Measurements from ENCODE around the gene ATXN7.

Gene ATXN7

DNA sequence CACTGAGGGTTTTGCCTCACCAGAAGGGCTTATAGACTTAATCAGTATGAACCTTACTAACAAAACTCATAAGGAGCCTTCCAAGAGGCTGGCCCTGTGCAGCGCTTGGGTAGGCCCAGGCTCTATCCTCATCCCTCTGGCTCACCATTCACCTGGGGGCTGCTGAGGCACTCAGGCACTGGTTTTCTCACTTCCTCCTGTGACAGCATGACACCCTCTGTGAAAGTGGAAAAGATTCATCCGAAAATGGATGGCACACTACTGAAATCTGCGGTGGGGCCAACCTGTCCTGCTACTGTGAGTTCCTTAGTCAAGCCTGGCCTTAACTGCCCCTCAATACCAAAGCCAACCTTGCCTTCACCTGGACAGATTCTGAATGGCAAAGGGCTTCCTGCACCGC, 118.3 kb downstream of the ATXN7 start:
- DNase-seq (ENCODE audit: low read depth in 3 of 3, low spot score in 1 of 3), result no peak

DNA sequence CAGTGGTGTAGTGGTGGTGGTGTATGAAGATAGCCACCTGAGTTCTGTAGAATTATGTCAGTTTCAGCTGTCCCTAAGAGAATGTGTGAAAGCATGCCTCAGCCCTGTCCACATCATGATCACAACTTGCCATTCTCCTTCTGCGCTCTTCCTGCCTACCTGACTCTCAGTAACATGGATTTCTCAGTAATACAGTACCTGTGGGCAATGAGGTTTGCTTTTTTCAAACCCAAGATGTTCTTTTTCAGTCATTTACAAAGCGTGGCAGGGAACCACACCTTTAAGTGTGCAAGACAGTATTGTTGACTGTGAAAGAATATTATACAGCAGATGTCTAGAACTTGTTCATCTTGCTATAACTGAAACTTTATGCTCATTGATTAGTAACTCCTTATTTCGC, 120.7 kb downstream of the ATXN7 start:
- DNase-seq (ENCODE audit: low read depth in 3 of 3, low spot score in 1 of 3), result no peak

DNA sequence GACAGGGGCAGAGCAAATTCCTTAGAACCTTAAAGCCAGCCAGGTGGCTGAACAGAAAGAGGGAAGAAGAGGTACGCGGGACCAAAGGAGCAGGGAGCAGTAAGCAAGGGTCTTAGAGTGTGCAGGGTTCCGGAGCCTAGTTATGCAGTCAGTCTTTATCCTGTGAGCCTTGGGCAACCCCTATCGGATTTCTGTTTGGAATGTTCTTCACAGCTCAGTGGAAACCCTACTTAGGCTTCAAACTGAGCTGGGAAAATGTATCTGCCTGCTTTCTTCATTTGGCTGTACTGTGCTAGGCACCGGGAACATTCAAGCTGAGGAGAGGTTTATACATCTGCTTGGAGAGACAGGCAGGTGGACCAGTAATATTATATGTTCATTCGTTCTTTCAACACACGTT, 122.5 kb downstream of the ATXN7 start:
- no peak for DNase-seq (ENCODE audit: low read depth in 3 of 3, low spot score in 1 of 3)

DNA sequence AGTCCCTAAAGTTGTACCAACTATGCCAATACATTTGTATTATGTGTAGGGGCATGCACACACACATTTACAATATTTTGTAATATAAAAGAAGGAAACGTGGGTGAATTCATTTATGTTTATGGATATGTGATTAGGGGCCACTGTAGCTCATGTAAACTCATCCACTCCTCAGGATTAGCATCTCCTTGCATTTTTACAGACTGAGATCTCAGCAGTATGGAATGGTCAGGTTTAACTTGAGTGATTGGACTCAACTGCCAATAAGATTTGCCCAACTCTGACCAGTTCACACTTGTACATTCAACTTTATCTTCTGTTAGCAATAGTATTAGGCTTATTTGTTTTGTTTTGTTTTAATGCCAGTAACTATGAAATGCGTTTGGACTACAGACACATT, 123.2 kb downstream of the ATXN7 start:
- DNase-seq (ENCODE audit: low read depth in 3 of 3, low spot score in 1 of 3), result no peak

DNA sequence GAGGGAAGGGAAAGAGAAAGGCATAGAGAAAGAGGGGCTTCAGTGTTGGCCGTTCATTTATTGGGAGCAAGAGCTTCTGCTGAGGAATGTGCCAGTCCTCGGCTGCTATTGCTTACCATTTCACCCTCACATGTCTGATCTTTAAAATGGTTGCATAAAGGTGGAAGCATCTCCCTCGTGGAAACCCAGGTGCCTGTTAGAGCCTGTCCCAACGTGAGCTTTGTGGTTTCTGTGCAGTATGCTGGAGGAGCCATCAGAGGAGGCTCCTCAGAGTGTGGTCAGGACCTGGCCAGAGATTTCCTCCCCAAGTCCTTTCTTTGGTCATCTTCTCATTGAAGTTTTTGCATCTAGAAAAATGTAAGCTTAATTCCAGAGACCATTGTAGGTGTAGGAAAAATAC, 125.3 kb downstream of the ATXN7 start:
- no peak for DNase-seq (ENCODE audit: low read depth in 3 of 3, low spot score in 1 of 3)

DNA sequence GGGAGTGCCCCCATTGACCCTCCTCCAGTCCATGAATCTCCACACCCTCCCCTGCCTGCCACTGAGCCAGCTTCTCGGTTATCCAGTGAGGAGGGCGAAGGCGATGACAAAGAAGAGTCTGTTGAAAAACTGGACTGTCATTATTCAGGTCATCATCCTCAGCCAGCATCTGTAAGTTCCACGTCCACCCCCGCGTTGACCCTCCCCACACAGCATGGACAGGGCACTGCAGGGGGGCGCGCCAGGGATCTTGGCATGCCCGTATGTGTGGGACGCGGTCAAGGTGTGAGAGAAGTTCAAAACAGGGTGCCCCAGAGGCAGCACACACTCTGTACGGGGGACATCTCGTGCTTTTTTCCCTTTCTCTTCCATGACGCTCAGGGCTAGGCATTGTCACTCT, 126.5 kb downstream of the ATXN7 start:
- DNase-seq (ENCODE audit: low read depth in 3 of 3, low spot score in 1 of 3), result no peak

DNA sequence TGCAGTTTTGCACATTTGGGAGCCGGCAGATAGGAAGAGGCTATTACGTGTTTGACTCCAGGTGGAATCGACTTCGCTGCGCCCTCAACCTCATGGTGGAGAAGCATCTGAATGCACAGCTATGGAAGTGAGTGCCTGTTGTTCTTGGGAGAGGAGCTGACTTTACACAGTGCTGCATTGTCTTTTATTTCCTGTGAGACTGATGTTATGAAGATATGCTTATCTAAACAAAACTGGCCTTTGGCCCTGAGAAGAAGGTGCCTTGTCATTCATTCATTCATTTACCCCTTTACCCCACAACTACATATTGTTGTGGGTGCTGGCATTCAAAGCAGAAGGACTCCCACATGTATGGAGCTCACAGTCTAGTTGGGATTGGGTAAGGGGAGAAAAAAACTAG, 127.1 kb downstream of the ATXN7 start:
- no peak for DNase-seq (ENCODE audit: low read depth in 3 of 3, low spot score in 1 of 3)

DNA sequence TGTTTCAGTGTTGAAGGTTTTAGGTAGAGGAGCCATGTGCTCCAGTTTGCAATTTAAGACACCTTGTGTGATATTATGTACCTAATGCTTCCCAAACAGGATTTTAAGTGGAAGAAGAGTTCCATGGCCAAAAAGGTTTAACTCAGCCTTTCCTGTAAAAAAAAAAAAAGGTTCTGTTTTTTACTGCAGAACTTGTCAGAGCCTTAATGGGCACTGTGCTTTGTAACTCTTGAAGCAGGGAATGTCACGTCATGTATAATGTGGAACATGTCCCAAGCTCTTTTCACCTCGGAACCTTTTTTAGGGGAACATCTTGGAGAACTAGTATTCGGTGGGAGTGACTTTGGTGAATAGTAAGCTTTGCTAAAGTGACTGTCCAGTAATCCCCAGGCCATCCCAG, 128.0 kb downstream of the ATXN7 start:
- no peak for DNase-seq (ENCODE audit: low read depth in 3 of 3, low spot score in 1 of 3)

DNA sequence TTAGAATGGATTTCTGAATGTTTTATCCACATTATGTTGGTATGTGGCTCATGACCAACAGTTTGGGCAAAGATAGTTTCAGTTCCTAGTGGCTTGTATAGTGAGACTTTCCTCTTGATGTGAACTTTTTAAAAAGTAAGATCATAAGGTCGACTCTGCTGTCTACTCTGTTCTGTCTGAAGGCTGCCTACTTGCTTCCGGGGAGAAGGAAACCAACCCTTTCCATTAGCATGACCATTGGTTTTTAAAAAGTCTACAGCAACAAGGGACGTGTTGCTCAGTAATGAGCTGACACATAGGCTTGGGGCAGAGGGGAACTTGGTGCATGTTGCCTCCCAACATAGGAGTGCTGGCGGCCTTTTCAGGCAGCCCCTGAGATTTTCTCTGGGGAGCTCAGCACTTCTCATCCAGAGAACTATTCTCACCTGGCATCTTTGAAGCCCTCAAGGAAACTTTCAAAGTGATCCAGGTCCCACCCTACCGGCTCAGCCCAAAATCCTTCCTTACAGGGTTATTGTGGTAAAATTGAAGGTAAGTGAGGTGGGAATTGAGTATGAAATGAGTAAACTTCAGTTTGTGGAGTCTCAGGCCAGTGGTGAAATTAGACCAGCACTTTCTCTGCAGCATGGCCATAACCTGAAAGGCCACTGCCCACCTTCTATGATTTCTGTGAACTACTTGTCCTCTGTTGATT, 129.0 kb downstream of the ATXN7 start:
- DNase-seq (ENCODE audit: low read depth in 3 of 3, low spot score in 1 of 3), result no peak

DNA sequence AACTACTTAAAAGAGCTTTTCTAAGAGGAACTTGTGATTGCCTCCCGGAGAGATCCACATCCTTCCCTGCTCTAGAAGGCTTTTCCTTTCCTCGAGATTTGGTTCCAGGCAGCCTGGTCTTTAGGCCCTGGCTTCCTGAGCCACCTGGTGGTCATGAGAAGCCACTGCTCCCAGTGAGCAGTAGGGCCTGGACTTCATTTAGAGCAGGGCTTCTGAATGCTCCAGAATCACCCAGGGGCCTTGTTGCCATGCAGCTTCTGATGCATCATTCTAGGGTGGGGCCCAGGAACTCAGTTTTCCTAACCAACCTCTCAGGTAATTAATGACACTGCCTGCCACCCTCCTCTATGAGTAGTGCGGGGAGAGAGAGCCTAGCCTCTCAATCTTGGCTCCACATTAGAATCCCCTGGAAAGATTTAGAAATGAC, 130.0 kb downstream of the ATXN7 start:
- peak; percentile 5 to 19 (median 11) for DNase-seq (ENCODE audit: low read depth in 3 of 3, low spot score in 1 of 3)

DNA sequence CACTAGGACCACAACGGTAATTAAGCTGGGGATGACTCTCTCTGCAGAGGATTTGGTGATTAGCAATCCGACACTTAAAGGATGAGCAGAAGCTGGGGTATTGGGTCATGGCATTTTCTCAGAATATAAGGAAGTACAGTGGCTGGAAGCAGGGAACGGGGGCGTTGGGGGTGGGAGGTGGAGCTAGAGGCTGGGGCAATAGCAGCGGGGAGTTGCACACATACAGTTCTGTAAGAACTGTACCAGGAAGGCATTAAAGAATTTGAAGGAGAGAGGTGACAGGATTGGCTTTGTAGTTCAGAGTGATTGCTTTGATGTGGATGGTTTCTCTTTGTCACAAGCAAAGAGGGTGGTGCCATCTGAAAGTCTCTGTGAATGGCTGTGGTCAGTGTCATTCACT, 131.4 kb downstream of the ATXN7 start:
- no peak for DNase-seq (ENCODE audit: low read depth in 3 of 3, low spot score in 1 of 3)

DNA sequence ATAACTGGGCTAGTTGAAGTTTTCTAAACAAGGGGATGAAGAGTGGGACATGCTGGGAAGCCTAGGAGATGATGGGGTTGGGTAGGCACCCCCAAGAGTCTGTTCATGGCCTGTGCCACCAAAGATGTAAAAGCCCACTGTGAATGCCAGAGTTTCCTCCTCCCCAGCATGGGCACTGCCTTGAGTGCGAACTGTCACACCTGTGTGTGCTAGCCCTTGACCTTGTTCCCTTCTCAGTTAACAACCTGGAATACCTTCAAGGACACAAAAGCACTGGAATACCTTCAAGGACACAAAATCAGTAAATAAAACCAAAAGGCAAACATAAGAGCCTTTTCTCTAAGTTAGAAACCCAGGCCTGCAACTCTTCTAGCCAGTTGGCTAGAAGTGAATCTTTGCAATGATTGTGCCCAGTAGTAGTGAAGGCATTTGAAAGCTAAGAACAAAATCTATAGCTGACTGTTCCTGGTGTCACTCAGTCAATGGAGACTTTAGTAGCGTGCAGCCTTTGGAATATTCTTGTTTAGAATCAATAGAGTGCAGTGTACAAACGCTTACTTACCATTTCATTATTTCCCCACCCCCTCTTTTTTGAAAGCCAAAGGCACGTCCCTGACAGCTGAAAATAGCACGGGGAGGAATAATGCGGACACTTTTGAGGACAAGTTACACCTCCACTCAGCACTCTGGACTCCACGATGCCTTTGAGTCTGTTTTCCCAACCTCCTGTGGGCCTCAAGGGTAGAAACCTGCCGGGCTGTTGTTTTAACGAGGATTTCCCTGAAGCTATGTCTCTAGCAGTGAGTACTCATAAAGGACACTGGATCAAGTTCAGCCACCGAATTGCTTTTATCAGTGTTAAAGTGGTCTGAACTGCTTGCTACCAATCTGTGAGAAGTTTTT, 135.4 kb downstream of the ATXN7 start:
- DNase-seq (ENCODE audit: low read depth in 3 of 3, low spot score in 1 of 3), result no peak

DNA sequence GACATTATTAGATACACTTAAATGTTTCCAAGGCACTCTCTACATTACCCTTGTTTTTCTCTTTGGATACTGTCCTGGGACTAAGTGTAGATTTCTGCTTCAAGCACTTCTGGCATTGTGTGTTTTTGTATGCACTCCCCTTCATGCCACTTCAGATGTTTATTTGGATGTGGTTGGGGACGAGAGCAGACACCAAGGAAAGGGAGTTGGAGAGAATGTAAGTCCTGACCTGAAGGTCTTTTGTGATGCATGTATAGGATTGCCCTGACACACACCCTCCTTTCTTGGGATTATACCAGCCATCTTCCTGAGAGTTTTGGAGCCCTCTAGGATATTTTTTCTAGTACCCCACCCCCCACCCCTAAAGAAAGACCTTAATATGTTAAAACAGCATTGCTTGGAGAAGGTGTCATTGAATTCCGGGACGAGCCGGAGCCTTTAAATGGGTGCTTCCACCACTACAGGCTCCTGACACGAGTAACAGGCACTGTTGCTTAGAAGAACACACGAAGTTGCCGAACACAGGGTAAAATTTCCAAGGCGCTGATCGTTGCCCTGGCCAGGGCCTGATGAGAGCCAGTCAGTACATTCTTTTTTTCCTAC, 136.9 kb downstream of the ATXN7 start:
- DNase-seq (ENCODE audit: low read depth in 3 of 3, low spot score in 1 of 3), result no peak

DNA sequence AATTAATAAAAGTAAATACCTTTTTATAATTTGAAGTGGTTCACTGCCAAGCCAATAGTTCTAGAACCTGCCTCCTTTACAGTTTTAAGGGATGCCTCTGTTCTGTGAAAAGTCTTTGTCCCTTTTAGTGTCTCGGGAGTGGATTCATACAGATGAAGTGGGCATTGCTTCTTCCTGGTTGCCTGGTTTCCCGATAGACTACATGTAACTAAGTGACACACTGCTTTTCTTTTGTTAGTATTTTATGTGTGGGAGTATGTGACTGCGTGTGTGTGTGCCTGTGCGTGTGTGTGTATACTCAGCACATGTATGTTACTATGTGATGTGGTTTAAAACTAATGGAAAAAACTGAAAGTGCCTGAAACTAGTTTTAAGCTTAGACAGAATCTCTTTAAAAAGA, 138.6 kb downstream of the ATXN7 start:
- no peak for DNase-seq (ENCODE audit: low read depth in 3 of 3, low spot score in 1 of 3)

DNA sequence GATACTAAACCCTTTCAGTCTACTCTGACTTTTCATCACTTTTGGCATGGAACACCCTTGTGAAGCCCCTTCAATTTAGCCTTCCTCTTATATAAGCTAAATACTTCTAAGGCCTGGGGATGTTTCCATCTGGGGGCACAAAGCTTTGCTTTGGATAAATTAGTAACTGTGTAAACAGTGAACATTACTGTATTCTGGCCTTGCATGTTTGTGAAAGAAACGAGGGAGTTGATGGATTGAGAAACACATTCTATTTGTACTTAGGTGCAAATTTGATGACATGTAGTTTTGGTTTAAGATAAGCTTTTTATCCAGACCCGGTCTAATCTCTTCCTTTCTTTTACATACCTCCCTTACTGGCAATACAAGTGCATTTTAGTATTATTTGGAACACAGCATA, 139.9 kb downstream of the ATXN7 start:
- no peak for DNase-seq (ENCODE audit: low read depth in 3 of 3, low spot score in 1 of 3)

DNA sequence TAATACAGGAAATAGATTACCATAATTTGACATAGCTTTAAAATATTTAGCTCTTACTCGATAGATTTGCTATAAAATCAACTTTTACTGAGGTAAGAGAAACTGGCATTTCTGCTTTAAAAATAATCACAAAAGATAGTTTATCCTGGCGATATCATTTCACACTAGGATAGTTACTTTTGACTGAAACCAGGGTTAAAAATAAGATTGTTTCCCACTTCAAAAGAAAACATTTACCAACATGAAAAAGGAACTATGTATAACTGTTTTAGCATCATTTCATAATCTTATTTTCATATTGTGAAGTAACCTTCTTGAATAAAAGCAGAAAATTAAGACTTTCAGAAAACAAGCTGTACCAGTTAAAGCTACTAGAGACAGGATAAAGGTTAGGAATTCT, 144.3 kb downstream of the ATXN7 start:
- no peak for DNase-seq (ENCODE audit: low read depth in 3 of 3, low spot score in 1 of 3)

DNA sequence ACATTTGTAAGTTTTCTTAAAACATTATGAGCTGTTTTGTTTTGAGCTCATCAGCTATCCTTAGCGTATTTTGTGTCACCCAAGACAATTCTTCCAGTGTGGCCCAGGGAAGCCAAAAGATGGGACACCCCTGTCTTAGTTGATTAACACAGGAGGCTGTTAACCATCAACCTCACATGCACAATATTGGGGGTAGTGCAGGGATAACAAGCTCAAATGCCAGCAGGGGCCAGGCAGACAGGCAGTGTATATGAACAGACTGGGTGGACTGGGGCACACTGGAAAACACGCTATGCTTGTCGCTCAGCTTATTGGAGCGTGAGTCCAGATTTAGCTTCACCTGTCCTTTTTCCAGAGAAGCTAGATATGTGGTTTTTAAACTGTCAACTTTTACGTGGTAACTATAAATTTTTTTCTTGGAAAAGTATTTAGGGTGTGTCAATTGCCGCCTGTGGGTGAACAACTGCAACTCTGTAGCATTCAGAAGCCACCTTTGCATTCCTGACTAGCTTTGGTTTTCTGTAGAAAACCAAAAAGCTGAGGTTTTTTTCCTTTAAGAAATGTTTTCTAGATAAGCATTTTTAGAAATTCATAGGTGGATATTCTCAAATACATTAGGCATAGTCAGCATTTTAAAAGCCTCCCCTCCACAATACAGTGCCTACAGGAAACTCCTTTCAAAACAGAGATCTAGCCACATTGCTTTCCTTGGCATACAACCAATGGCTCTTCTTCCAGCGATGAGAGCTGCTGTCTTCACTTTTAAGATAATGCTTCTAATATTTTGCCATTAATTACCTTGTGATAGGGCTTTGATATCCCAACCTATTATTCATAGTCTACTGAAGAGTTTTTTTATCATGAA, 145.1 kb downstream of the ATXN7 start:
- no peak for DNase-seq (ENCODE audit: low read depth in 3 of 3, low spot score in 1 of 3)

DNA sequence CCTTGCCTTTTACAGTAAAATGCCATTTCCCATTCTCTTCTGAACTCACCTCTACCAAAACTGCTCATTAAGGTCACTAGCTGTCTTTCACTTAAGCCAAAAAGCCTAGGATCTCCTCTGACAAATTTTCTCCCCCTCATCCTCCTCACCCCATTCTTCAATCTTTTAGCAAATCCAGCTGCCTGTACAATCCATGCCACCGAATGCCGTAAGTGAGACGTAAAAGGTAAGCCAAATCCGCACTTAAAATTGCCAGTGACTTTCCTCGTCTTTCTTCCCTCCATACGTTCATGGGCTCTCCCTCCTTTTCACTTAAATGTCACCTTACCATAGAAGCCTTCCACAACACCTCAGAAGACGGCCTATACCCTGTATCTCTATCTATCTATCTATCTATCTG, 145.9 kb downstream of the ATXN7 start:
- no peak for DNase-seq (ENCODE audit: low read depth in 3 of 3, low spot score in 1 of 3)

DNA sequence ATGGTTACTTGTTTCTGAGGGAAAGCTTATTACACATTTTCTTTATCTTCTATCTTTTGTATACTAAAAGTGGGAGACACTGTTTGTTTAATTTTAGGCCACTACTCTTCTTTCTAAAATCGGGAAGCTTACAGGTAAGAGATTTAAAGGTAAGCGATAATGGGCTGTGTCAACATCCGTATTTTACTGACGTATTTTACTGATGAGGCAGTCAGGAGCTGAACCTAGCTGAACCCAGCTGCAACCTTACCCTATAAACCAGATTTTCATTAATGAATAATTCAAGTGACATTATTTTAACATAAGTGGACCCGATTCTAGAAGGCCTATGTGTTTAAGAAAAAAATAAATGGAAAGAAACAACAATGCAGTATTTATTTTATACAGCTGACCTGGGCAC, 146.5 kb downstream of the ATXN7 start:
- DNase-seq (ENCODE audit: low read depth in 3 of 3, low spot score in 1 of 3), result no peak

DNA sequence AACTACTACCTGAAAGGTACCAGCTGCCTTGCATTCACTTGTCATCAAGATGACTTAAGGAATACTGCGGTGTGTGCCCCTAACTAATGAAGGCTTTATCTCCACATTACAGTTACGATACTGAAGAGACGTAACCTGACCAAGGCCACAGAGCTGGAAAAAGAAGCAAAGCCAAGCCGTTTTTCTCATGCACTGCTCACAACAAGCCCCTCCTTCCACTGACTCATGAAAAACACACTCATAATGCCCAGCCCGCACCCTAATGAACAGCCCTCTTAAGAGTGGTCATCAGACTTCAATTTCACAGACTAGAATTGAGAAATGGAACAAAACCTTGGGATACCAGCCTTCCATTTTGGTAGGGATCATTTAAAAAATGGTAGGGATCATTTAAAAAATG, 148.0 kb downstream of the ATXN7 start:
- no peak for DNase-seq (ENCODE audit: low read depth in 3 of 3, low spot score in 1 of 3)

DNA sequence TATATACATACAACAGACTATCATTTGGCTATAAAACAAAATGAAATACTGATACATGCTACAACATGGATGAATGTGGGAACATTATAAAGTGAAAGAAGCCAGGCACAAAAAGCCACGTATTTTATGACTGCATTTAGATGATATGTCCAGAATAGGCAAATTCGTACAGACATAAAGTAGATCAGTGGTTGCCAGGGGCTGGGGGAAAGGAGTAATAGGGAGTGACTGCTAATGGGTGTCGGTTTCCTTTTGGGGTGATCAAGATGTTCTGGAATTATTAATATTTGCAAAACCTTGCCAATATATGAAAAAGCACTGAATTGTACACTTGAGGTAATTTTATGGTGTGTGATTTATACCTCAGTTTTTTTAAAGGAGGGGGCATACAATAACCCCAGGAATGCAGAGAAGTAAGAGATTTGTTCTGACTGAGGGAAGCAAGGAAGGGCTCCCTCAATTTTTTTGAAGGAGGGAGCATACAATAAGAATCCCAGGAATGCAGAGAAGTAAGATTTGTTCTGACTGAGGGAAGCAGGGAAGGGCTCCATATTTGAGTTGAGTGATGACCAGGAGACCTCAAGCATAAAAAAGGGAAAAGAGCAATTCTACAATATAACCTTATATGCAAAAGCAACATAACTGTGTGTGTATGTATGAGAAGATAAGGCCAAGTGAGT, 153.4 kb downstream of the ATXN7 start:
- DNase-seq (ENCODE audit: low read depth in 3 of 3, low spot score in 1 of 3), result no peak

Data from stimulated activated CD4-positive, alpha-beta T cell treated with anti-CD3 and anti-CD28 coated beads, TNF-alpha, amount 100 ng/mL, for 1 hour (primary cell).